Measurements from ENCODE around the gene ZNF561.

Gene ZNF561

DNA sequence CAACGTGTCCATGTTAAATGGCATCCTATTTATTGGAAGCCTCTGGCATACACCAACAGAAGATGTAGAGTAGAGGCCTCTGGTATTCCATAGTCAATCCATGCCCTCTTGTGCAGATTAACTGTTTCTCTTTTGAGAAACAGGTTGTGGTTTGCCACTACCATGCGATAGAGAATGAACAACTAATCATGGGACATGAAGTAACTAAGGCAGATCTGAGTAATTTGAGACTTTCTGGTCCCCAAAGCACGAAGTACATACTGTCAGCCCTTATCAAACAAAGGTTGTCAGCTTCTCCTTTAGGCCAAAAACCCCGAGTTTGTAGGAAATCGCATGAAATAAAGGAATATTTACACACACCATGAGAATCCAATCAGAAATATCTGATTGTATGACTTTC lies 40.3 kb downstream of the ZNF561 start:
- DNase-seq, result no peak

DNA sequence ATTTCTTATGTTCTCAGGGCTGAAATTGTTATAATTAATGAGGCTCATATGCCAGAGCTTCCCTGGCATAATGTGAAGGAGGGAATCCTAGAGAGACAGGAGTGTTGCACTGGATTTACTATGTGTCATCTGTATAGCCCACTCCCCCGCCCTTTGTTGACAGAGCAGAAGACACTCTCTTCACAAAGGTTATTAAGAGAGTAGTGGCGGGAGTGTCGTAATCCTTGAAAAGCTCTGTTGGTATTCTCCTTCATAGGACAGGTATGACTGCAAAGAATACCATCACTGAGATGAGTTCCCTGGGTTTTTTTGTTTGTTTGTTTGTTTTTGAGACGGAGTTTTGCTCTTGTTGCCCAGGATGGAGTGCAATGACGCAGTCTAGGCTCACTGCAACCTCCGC lies 50.8 kb downstream of the ZNF561 start:
- DNase-seq, result no peak

DNA sequence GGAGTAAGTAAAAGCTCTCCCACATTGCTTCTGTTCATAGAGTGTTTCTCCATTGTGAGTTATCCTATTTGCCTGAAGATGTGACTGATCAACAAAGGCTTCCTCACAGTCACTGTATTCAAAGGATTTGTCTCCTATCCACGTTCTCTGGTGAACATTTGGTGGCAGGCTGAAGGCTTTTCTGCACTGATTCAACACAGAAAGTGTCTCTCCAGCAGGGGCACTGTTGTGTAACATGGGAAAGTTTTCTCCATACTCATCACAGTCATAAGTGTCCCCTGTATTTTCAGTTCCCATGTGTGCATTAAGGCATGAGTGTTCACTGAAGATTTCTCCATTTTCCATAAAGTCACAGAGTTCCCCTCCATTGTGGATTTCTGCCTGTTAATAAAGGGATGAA lies 54.3 kb downstream of the ZNF561 start:
- DNase-seq, result no peak

DNA sequence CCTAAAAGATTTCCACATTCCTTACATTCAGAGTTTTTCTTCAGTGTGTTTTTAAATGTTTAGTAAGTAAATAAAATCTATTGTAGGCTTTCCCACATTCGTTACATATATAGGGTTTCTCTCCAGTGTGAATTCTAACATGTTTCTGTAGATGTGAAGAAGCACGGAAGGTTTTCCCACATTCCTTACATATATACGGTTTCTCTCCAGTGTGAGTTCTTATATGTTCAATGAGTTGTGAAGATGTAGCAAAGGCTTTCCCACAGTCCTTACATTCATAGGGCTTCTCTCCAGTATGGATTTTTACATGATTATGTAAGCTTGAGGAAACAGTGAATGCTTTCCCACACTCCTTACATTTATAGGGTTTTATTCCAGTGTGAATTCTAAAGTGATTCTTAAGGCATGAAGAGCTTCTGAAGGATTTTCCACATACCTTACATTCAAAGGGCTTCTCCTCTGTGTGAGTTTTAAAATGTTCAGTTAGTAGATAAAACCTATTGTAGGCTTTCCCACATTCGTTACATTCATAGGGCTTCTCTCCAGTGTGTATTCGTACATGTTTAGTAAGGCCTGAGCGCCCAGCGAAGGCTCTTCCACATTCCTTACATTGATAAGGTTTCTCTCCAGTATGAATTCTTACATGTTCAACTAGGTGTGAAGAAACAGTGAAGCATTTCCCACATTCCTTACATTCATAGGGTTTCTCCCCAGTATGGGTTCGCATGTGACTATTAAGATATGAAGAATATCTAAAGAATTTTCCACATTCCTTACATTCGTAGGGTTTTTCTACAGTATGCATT lies 54.9 kb downstream of the ZNF561 start:
- DNase-seq, result peak; percentile 7
